ENCODE data around the gene KCNJ14. TPM values are rescaled to one million over a fixed set of nuclear protein-coding genes. Genes with fewer than 3 reads are reported as not detected.

The KCNJ14 gene
- total RNA-seq: 1.2 TPM

DNA sequence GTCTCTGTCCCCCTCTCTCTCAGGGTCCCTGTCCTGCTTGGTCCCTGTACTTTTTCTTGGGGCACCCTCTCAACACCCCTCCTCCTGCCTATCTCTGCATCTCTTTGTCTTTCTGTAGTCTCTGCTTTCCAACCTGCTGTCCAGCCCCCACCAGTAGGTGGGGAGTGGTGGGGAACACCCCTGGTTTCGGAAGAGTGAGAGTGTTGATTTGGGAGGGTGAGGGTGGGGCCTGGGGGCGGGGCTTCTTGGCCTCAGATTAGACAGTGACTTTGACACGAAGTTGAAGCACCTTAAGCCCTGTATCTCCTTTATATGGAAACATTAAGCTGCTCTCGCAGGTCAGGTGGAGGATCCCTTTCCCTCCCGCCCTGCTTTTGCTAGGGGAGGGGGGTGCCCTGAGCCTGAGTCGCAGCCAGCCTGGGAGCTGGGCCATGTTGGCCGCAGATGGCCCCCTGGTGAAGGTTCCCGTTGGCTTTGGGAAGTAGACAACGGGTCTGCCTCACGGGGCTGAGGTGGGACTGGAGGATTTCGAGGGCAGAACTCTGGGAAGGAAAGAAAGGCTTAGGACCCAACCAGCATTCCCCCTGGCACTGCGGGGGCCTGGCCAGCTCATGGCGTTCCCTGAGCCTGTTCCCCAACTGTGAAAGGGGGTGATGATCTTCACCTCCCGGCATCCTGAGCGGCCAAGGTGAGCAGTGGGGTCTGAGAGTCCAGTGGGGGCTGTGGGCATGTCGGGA lies at the start of gene KCNJ14:
Gene KCNJ14, plus strand, starts transcription at position 404 of the 737 bp plus-strand sequence. CDS start 6,151 bp downstream, outside the sequence.
- DNase-seq: no peak

DNA sequence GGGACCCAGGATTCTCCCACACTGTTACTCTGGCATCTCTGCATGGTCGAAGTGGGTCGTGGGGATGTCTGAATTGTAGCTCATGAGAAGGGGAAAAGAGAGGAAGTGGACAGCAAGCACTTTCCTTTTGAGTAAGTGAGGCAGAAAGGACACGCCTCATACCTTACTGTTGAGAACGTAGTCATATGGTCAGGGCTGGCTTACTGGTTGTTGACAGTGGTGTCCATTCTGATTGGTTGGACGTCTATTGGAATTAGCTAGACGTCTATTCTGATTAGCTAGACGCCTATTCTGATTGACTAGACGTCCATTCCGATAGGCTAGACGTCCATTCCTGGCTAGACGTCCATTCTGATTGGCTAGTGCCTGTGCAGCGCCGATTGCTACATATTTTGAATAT lies 49.5 kb upstream of the KCNJ14 start:
- no peak for DNase-seq

GRCh38 chr19:48413879-48414587 lies 41.3 kb upstream of the KCNJ14 start:
- no peak for DNase-seq

DNA sequence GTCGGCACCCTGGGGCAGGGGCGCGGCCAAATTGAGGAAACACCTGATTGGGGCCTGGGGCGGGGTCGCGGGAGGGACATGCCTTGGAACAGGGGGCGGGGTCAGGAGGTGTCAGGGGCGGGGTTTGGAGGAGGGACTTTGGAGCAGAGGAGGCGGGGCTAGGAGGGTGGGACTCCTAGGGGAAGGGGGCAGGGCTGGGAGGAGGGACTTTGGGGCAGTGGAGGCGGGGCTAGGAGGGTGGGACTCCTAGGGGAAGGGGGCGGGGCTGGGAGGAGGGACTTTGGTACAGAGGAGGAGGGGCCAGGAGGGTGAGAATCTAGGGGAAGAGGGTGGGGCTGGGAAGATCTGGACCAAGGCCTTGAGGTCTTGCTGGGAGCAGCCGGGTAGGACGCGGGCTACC lies 40.0 kb upstream of the KCNJ14 start:
- peak; percentile 25 for DNase-seq

- no peak for DNase-seq
These were observed 39.6 kb upstream of the KCNJ14 start for GRCh38 chr19:48415806-48416221.

- DNase-seq: no peak
These were observed 38.0 kb upstream of the KCNJ14 start for GRCh38 chr19:48417421-48417820.

GRCh38 chr19:48418317-48419064 lies 36.9 kb upstream of the KCNJ14 start:
- no peak for DNase-seq

GRCh38 chr19:48419158-48419920 lies 36.0 kb upstream of the KCNJ14 start:
- DNase-seq: no peak

DNA sequence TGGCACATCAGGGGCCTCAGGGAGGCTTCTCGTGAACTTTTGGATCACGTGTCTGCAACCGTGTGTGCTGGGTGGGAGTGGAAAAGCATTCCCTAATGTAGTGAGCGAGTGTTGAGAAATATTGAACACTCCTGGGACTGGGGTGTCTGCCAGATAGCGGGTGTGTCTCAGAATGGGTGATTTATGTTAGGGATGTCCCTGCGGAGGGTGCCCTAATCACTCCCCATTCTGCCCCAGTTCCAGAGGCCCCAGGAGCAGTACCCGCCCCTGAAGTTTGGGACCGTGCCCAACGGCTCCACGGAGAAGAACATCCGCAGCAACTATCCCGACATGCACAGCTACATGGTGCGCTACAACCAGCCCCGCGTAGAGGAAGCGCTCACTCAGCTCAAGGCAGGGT lies 33.8 kb upstream of the KCNJ14 start:
- DNase-seq: no peak

- DNase-seq: no peak
These were observed 30.6 kb upstream of the KCNJ14 start for GRCh38 chr19:48424694-48425219.

- DNase-seq: no peak
These were observed 26.7 kb upstream of the KCNJ14 start for GRCh38 chr19:48428670-48429069.

DNA sequence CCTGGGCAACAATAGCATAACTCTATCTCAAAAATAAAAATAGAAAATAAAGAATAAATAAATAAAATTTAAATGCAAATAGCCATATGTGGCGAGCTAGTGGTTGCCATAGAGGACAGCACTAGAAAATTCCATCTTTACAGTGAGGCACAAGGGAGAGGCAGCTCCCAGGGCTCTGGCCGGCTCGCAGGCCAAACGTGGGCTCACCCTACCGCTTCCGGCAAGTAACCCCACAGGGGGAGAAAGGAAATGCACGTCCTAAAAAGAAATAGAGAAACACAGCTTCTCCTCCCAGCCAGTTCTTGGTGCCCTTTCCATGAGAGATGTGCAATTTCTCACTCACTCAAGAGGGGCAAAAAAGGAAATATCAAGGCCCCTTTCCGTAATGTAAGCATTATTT lies 22.0 kb upstream of the KCNJ14 start:
- no peak for DNase-seq

- DNase-seq: no peak
These were observed 18.8 kb upstream of the KCNJ14 start for GRCh38 chr19:48436586-48436985.

GRCh38 chr19:48441360-48442050 lies 13.9 kb upstream of the KCNJ14 start:
- DNase-seq: no peak

GRCh38 chr19:48442116-48443035 lies 13.0 kb upstream of the KCNJ14 start:
- DNase-seq: no peak

GRCh38 chr19:48443256-48443655 lies 12.1 kb upstream of the KCNJ14 start:
- DNase-seq: no peak

- DNase-seq: no peak
These were observed 11.6 kb upstream of the KCNJ14 start for GRCh38 chr19:48443731-48444128.

DNA sequence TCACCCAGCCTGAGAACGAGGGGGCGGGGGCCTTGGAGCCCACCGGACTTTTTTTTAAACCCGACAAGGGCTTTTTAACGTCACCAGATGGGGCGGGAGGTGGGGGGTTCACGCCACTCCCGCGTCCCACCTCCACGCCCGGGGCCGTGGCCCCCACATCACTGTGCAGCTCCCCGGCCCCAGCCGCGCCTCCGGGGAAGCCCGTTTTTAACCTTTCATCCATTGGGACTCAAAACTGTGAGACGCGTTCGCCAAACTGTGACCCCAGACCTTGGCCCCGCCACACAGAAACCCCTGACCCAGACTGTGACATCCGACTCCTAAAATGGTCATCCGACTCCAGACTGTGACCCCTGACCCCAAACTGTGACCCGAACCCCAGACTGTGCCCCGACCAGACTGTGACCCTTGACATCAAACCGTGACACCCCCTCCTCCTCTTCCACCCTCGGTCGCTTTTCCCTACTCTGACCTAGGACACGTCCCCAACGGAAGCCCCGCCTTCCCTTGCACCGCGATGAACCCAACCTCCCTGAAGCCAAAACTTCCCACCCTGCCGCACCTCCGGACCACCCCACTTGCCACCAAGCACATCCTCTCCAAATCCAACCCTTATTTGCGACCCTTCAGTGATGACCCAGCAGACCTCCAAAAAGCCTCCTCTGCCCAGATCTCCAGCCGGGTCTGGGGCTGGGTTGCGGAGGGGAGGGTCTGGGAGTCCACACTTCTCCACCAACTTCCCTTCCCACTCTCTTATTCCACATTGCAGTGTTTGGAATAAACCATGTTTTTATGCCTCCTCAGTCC lies 11.0 kb upstream of the KCNJ14 start:
- DNase-seq: no peak

DNA sequence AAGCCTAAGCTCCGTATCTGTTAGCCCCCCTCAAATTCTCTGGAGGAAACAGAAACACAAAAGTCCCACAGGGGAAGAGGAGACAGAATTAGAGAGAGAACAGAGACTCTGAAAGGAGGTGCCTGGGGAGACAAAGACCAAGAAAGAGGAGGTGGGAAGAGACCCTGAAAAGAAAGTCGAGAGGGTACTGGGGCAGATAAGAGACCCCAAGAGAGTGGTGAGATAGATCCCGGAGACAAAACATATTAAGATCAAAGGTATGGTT lies 10.5 kb upstream of the KCNJ14 start:
- DNase-seq: no peak

GRCh38 chr19:48445256-48445605 lies 10.1 kb upstream of the KCNJ14 start:
- DNase-seq: peak; percentile 86

All from skin of body (tissue), 2 donors.